HCT116 (cell line): ENCODE measurements around the gene DR1. TPM values are rescaled to one million over a fixed set of nuclear protein-coding genes. Genes with fewer than 3 reads are reported as not detected.

Experiments used
- ATAC-seq: fragments of 200-7000 bp; cut with Tn5 transposase; 2 replicates; pipeline ENCODE4 v1.9.1; 2020; ENCODE audit warnings: mild to moderate bottlenecking, moderate library complexity
- BruUV-seq: library from RNA; stranded (reverse); fragments of 400-500 nt; replicated peaks from 2 replicates; lab custom pipeline; 2021; lab: Mats Ljungman, UMichigan
- CTCF ChIA-PET: fragments of 300-600 bp; sonication (Branson Sonifier 250); formaldehyde crosslinking; loops from one replicate; lab custom pipeline; 2021; ENCODE audit warnings: antibody characterized with exemption; lab: Charles Lee
- POLR2A ChIA-PET: fragments of 300-600, 350-600 bp; sonication (Branson Sonifier 250); formaldehyde crosslinking; loops from one replicate; lab custom pipeline; 2021; ENCODE audit warnings: antibody characterized with exemption; lab: Charles Lee
- RAD21 ChIA-PET, 2 experiments: fragments of 300-600 bp; sonication (Branson Sonifier 250); formaldehyde crosslinking; loops; one replicate each; lab custom pipeline; 2023; ENCODE audit warnings: low total read pairs in 2 of 2; ENCODE audit not compliant: uncharacterized antibody in 2 of 2, unreplicated experiment in 2 of 2, low non-redundant PET in 1 of 2; lab: Charles Lee
- DNase-seq: peaks from one replicate; pipeline ENCODE4 v3.0.0-alpha.2; 2010; ENCODE audit warnings: low read depth, low spot score
- H2AFZ ChIP-seq: fragments of 200-600 bp; shearing (Covaris generic), sonication (generic); 2 replicates; pipeline ENCODE4 v1.6.1; 2017; ENCODE audit warnings: low read depth, mixed run types, mixed read lengths, antibody characterized with exemption, low read length; ENCODE audit not compliant: poor library complexity, severe bottlenecking
- H3K27ac ChIP-seq: 2 replicates; pipeline ENCODE4 v1.5.1; 2012; ENCODE audit warnings: low read depth, low read length
- H3K27me3 ChIP-seq: fragments of 200-600 bp; sonication (generic); 2 replicates; pipeline ENCODE4 v1.6.1; 2016; ENCODE audit warnings: mixed run types, low read length, mixed read lengths; ENCODE audit not compliant: insufficient read depth
- H3K36me3 ChIP-seq, 2 experiments: fragments of 200-500 bp in 1 of 2; fragments of 200-600 bp in 1 of 2; sonication (Bioruptor generic) in 1 of 2; sonication (generic) in 1 of 2; 2 replicates each; pipeline versions ENCODE4 v1.5.1 to v1.6.1; 2014 to 2016; ENCODE audit warnings: low read length in 2 of 2, inconsistent platforms in 1 of 2, mixed read lengths in 1 of 2, mixed run types in 1 of 2; ENCODE audit not compliant: insufficient read depth in 2 of 2, control insufficient read depth in 1 of 2
- H3K4me1 ChIP-seq, 2 experiments: fragments of 200-600 bp in 1 of 2; sonication (generic) in 1 of 2; 2 replicates each; pipeline versions ENCODE4 v1.5.1 to v1.6.1; 2012 to 2017; ENCODE audit warnings: low read length in 2 of 2, inconsistent platforms in 1 of 2, mild to moderate bottlenecking in 1 of 2, mixed read lengths in 1 of 2, mixed run types in 1 of 2, moderate library complexity in 1 of 2; ENCODE audit not compliant: insufficient read depth in 2 of 2, control insufficient read depth in 1 of 2
- H3K4me2 ChIP-seq: fragments of 200-600 bp; sonication (generic); 2 replicates; pipeline ENCODE4 v1.6.1; 2017; ENCODE audit warnings: mixed run types, low read length, mixed read lengths
- H3K4me3 ChIP-seq, 2 experiments: fragments of 200-600 bp in 1 of 2; sonication (generic) in 1 of 2; replicated peaks in 1 of 2; 2 replicates each; pipeline ENCODE4 v1.5.1; 2011 to 2016; ENCODE audit warnings: low read length in 2 of 2, control low read depth in 1 of 2, low read depth in 1 of 2, mild to moderate bottlenecking in 1 of 2, mixed read lengths in 1 of 2, mixed run types in 1 of 2
- H3K79me2 ChIP-seq: fragments of 200-600 bp; sonication (generic); 2 replicates; pipeline ENCODE4 v1.6.1; 2017; ENCODE audit warnings: mild to moderate bottlenecking, mixed run types, low read length, moderate library complexity, mixed read lengths; ENCODE audit not compliant: insufficient read depth
- H3K9ac ChIP-seq: fragments of 200-600 bp; sonication (generic); 2 replicates; pipeline ENCODE4 v1.6.1; 2016; ENCODE audit warnings: low read length, mixed read lengths
- H3K9me2 ChIP-seq: fragments of 200-600 bp; sonication (generic), shearing (Covaris generic); 2 replicates; pipeline ENCODE4 v1.6.1; 2017; ENCODE audit warnings: mixed run types, mild to moderate bottlenecking, moderate library complexity; ENCODE audit not compliant: insufficient read depth
- H3K9me3 ChIP-seq, 2 experiments: fragments of 200-500 bp in 1 of 2; fragments of 200-600 bp in 1 of 2; sonication (Bioruptor generic) in 1 of 2; sonication (generic) in 1 of 2; 2 replicates each; pipeline ENCODE4 v1.6.1; 2014 to 2017; ENCODE audit warnings: low read length in 2 of 2, mixed read lengths in 2 of 2, inconsistent platforms in 1 of 2, low read depth in 1 of 2, mild to moderate bottlenecking in 1 of 2, mixed run types in 1 of 2, moderate library complexity in 1 of 2; ENCODE audit not compliant: control insufficient read depth in 1 of 2, insufficient read depth in 1 of 2
- H4K20me1 ChIP-seq: fragments of 200-600 bp; sonication (generic), shearing (Covaris generic); 2 replicates; pipeline ENCODE4 v1.6.1; 2017; ENCODE audit warnings: mixed run types, mild to moderate bottlenecking, moderate library complexity; ENCODE audit not compliant: insufficient read depth
- ATF3 ChIP-seq: IDR thresholded peaks from 2 replicates; pipeline ENCODE4 v1.6.1; 2012
- CBX3 ChIP-seq: IDR thresholded peaks from 2 replicates; pipeline ENCODE4 v1.6.1; 2012; ENCODE audit warnings: low read depth
- CEBPB ChIP-seq: IDR thresholded peaks from 2 replicates; pipeline ENCODE4 v1.6.1; 2012; ENCODE audit warnings: low read depth
- CTCF ChIP-seq, 3 experiments: fragments of 200-600 bp in 1 of 3; sonication (generic) in 1 of 3; IDR thresholded peaks in 2 of 3; conservative IDR thresholded peaks in 1 of 3; 2 replicates each; pipeline ENCODE4 v1.5.1; 2012 to 2017; ENCODE audit warnings: low read depth in 2 of 3, low read length in 2 of 3, antibody characterized with exemption in 1 of 3, borderline replicate concordance in 1 of 3, control low read depth in 1 of 3, mild to moderate bottlenecking in 1 of 3, mixed read lengths in 1 of 3, mixed run types in 1 of 3, moderate library complexity in 1 of 3; ENCODE audit not compliant: insufficient read depth in 1 of 3
- ELF1 ChIP-seq: IDR thresholded peaks from 2 replicates; pipeline ENCODE4 v1.6.1; 2012; ENCODE audit warnings: low read depth, borderline replicate concordance
- EZH2 ChIP-seq: fragments of 200-600 bp; sonication (generic); IDR thresholded peaks from 2 replicates; pipeline ENCODE4 v1.6.1; 2017; ENCODE audit warnings: antibody characterized with exemption, mixed run types
- FOSL1 ChIP-seq: IDR thresholded peaks from 2 replicates; pipeline ENCODE4 v1.6.1; 2012; ENCODE audit warnings: low read depth
- JUND ChIP-seq: IDR thresholded peaks from 2 replicates; pipeline ENCODE4 v1.6.1; 2012
- MAX ChIP-seq: IDR thresholded peaks from 2 replicates; pipeline ENCODE4 v1.6.1; 2012
- POLR2A ChIP-seq: IDR thresholded peaks from 2 replicates; pipeline ENCODE4 v1.7.0; 2011; ENCODE audit warnings: borderline replicate concordance; ENCODE audit not compliant: insufficient read depth, insufficient read length; ENCODE audit errors: extremely low read depth
- RAD21 ChIP-seq: IDR thresholded peaks from 2 replicates; pipeline ENCODE4 v1.6.1; 2012; ENCODE audit warnings: low read depth, mild to moderate bottlenecking
- SIN3A ChIP-seq: IDR thresholded peaks from 2 replicates; pipeline ENCODE4 v1.6.1; 2012; ENCODE audit warnings: low read depth
- TCF7L2 ChIP-seq: IDR thresholded peaks from 2 replicates; pipeline ENCODE4 v1.7.0; 2011; ENCODE audit warnings: borderline replicate concordance, inconsistent platforms; ENCODE audit not compliant: insufficient read depth, insufficient read length; ENCODE audit errors: extremely low read depth
- YY1 ChIP-seq: IDR thresholded peaks from 2 replicates; pipeline ENCODE4 v1.6.1; 2011; ENCODE audit warnings: low read length, low read depth, moderate library complexity, mild to moderate bottlenecking; ENCODE audit not compliant: insufficient replicate concordance; ENCODE audit errors: extremely low read depth
- ZNF274 ChIP-seq: fragments of 200-500 bp; sonication (Bioruptor generic); IDR thresholded peaks from 2 replicates; pipeline ENCODE4 v1.6.1; 2014; ENCODE audit warnings: mild to moderate bottlenecking, low read depth, low read length, inconsistent platforms
- intact Hi-C: fragments of 100-400 bp; cut with micrococcal nuclease; formaldehyde crosslinking; loops from 2 replicates; pipeline ENCODE4 v1.10.0; 2022
- total RNA-seq: library from RNA; stranded (reverse); gene quantifications from one replicate; pipeline ENCODE4 v1.2.1, GENCODE V29; 2021; ENCODE audit not compliant: unreplicated experiment

The DR1 gene
- total RNA-seq, 1 experiment from 2014 or later = 73.8 TPM

GRCh38 chr1:93354749-93355148, 9.0 kb downstream of the DR1 start:
- Histone ChIP-seq H3K4me1 (no peaks in the 10 kb centered on the region), H3K9me3 (no peaks in the 10 kb centered on the region), H3K9ac (no peak overlapping the region), H2AFZ (no peak overlapping the region), H3K27ac (no peak overlapping the region), H3K4me2 (no peak overlapping the region), H3K36me3 (peaks cover 23 to 26% of the 10 kb centered on the region in 2 experiments; a peak in 3 of 4 replicates), H3K79me2 (peaks cover 100% of the 10 kb centered on the region), H3K9me2 (no peaks in the 10 kb centered on the region), H3K4me3 (no peak overlapping the region), H4K20me1 (peaks cover 3% of the 10 kb centered on the region; the same call in 1 of the 2 replicates), H3K27me3 (no peaks in the 10 kb centered on the region)
- ChIA-PET POLR2A (no interaction called here), CTCF (no interaction called here), RAD21 (no interaction called here)
- intact Hi-C loops = no loop called here
- BruUV-seq = no TSS peak
- ATAC-seq (no peak), DNase-seq (no peak)
- no peak for TF ChIP-seq ELF1
- TF ChIP-seq CEBPB = no peak
- no peak for TF ChIP-seq RAD21
- no peak for TF ChIP-seq POLR2A
- no peak for TF ChIP-seq ATF3
- TF ChIP-seq CTCF (IDR thresholded peaks at IDR 0.05 in 2 of 3, conservative IDR thresholded peaks at IDR 0.05 in 1 of 3; ENCODE audit: borderline replicate concordance in 1 of 3, insufficient read depth in 1 of 3, low read depth in 2 of 3, low read length in 2 of 3) = no peak
- TF ChIP-seq SIN3A = no peak
- TF ChIP-seq EZH2 = no peak
- TF ChIP-seq ZNF274 = no peak
- TF ChIP-seq CBX3 = no peak
- no peak for TF ChIP-seq JUND
- TF ChIP-seq TCF7L2 = no peak
- TF ChIP-seq MAX = no peak
- TF ChIP-seq YY1 = no peak
- no peak for TF ChIP-seq FOSL1
